Fibroblast of lung (primary cell): Measurements from ENCODE around the gene ALOX12B. TPM values are rescaled to one million over a fixed set of nuclear protein-coding genes. Genes with fewer than 3 reads are reported as not detected.

ENCODE experiments used
- DNase-seq, 2 donors: peaks; one replicate each; pipeline versions ENCODE4 v3.0.0 to v3.0.0-alpha.2; 2010; ENCODE audit warnings: low read depth in 2 of 2
- H2AFZ ChIP-seq: 2 replicates; pipeline ENCODE4 v1.5.1; 2012; ENCODE audit warnings: low read length, control low read depth, inconsistent platforms
- H3K27ac ChIP-seq: 2 replicates; pipeline ENCODE4 v1.5.1; 2011; ENCODE audit warnings: low read length, control low read depth; ENCODE audit not compliant: insufficient read depth
- H3K27me3 ChIP-seq: 2 replicates; pipeline ENCODE4 v1.5.1; 2011; ENCODE audit warnings: mild to moderate bottlenecking, low read length; ENCODE audit not compliant: control insufficient read depth, insufficient read depth
- H3K36me3 ChIP-seq: 2 replicates; pipeline ENCODE4 v1.5.1; 2011; ENCODE audit warnings: low read length; ENCODE audit not compliant: control insufficient read depth, insufficient read depth
- H3K4me1 ChIP-seq: 2 replicates; pipeline ENCODE4 v1.5.1; 2011; ENCODE audit warnings: low read length; ENCODE audit not compliant: control insufficient read depth, insufficient read depth; ENCODE audit errors: extremely low read depth
- H3K4me2 ChIP-seq: 2 replicates; pipeline ENCODE4 v1.5.1; 2011; ENCODE audit warnings: low read length, control low read depth; ENCODE audit not compliant: insufficient read depth; ENCODE audit errors: extremely low read depth
- H3K4me3 ChIP-seq, 4 experiments: fragments of 200-600 bp in 1 of 4; sonication (generic) in 1 of 4; replicated peaks in 1 of 4; 2 replicates each; pipeline ENCODE4 v1.5.1; 2011 to 2016; ENCODE audit warnings: low read length in 4 of 4, low read depth in 3 of 4, mild to moderate bottlenecking in 3 of 4, control low read depth in 2 of 4, inconsistent platforms in 1 of 4, mixed read lengths in 1 of 4; ENCODE audit not compliant: insufficient read depth in 1 of 4; ENCODE audit errors: control extremely low read depth in 1 of 4
- H3K79me2 ChIP-seq: 2 replicates; pipeline ENCODE4 v1.5.1; 2012; ENCODE audit warnings: mild to moderate bottlenecking, low read length, inconsistent platforms; ENCODE audit not compliant: control insufficient read depth, insufficient read depth
- H3K9ac ChIP-seq: 2 replicates; pipeline ENCODE4 v1.5.1; 2011; ENCODE audit warnings: mild to moderate bottlenecking, low read length, control low read depth; ENCODE audit not compliant: insufficient read depth
- H3K9me3 ChIP-seq: 2 replicates; pipeline ENCODE4 v1.5.1; 2012; ENCODE audit warnings: low read depth, low read length; ENCODE audit not compliant: control insufficient read depth, insufficient read depth
- H4K20me1 ChIP-seq: 2 replicates; pipeline ENCODE4 v1.5.1; 2011; ENCODE audit warnings: low read length; ENCODE audit not compliant: control insufficient read depth, insufficient read depth; ENCODE audit errors: extremely low read depth
- EZH2 ChIP-seq: IDR thresholded peaks from 2 replicates; pipeline ENCODE4 v1.5.1; 2012; ENCODE audit warnings: low read length, control low read depth, mild to moderate bottlenecking; ENCODE audit errors: missing control alignments
- polyA plus RNA-seq, 2 donors: library from polyadenylated mRNA; depleted of rRNA in 1 of 2; stranded (reverse) in 1 of 2; unstranded in 1 of 2; fragments of >200 nt; gene quantifications; 2 replicates each; pipeline ENCODE4 v1.2.1, GENCODE V29; 2011 to 2012; ENCODE audit warnings: missing spikeins in 1 of 2
- total RNA-seq: library from RNA; depleted of rRNA; stranded (reverse); fragments of >200 nt; gene quantifications from 2 replicates; pipeline ENCODE4 v1.2.1, GENCODE V29; 2014
- TF ChIP-seq, protein P1 (sequence below), 2 donors: IDR thresholded peaks in 1 of 2; conservative IDR thresholded peaks in 1 of 2; 1 replicate in 1 of 2; 2 replicates in 1 of 2; pipeline ENCODE4 v1.5.1; 2011 to 2012; ENCODE audit warnings: low read length in 2 of 2, control low read depth in 1 of 2, inconsistent platforms in 1 of 2, low read depth in 1 of 2, mild to moderate bottlenecking in 1 of 2

Gene ALOX12B
- total and polyA plus RNA-seq, 2 donors (not counting 1 experiment from before 2014, with no cell fraction given) = not detected

DNA sequence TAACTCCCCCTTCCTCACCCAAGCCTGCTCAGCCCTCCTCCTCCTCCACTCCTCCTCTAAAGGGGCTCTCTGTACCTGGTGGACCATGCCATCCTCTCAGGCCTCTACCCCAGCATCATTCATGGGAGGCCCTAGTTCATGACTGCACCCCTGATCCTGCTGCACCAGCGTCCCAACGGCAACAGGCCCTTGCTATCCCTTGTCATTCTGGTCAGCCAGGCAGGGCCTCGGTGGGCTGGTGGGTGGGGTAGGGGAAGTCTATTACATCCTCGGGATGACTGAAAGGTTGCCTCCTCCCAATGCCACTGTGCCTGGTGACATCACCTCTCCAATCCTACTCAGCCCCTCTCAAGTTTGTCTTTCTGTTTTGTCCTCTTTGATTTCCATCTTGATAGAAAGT lies 19.7 kb downstream of the ALOX12B start:
- Histone ChIP-seq H3K27ac (no peak overlapping the region), H4K20me1 (no peaks in the 10 kb centered on the region), H3K9me3 (no peaks in the 10 kb centered on the region), H3K4me1 (no peaks in the 10 kb centered on the region), H3K4me3 (no peak overlapping the region), H3K4me2 (no peak overlapping the region), H3K27me3 (peaks cover 44% of the 10 kb centered on the region), H3K9ac (no peak overlapping the region), H2AFZ (no peak overlapping the region), H3K36me3 (no peaks in the 10 kb centered on the region), H3K79me2 (no peaks in the 10 kb centered on the region)
- TF ChIP-seq, protein P1, sequence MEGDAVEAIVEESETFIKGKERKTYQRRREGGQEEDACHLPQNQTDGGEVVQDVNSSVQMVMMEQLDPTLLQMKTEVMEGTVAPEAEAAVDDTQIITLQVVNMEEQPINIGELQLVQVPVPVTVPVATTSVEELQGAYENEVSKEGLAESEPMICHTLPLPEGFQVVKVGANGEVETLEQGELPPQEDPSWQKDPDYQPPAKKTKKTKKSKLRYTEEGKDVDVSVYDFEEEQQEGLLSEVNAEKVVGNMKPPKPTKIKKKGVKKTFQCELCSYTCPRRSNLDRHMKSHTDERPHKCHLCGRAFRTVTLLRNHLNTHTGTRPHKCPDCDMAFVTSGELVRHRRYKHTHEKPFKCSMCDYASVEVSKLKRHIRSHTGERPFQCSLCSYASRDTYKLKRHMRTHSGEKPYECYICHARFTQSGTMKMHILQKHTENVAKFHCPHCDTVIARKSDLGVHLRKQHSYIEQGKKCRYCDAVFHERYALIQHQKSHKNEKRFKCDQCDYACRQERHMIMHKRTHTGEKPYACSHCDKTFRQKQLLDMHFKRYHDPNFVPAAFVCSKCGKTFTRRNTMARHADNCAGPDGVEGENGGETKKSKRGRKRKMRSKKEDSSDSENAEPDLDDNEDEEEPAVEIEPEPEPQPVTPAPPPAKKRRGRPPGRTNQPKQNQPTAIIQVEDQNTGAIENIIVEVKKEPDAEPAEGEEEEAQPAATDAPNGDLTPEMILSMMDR (conservative IDR thresholded peaks at IDR 0.05 in 1 of 2, IDR thresholded peaks at IDR 0.05 in 1 of 2; ENCODE audit: low read depth in 1 of 2, low read length in 2 of 2) = no peak
- no peak for TF ChIP-seq EZH2
- DNase-seq = no peak

DNA sequence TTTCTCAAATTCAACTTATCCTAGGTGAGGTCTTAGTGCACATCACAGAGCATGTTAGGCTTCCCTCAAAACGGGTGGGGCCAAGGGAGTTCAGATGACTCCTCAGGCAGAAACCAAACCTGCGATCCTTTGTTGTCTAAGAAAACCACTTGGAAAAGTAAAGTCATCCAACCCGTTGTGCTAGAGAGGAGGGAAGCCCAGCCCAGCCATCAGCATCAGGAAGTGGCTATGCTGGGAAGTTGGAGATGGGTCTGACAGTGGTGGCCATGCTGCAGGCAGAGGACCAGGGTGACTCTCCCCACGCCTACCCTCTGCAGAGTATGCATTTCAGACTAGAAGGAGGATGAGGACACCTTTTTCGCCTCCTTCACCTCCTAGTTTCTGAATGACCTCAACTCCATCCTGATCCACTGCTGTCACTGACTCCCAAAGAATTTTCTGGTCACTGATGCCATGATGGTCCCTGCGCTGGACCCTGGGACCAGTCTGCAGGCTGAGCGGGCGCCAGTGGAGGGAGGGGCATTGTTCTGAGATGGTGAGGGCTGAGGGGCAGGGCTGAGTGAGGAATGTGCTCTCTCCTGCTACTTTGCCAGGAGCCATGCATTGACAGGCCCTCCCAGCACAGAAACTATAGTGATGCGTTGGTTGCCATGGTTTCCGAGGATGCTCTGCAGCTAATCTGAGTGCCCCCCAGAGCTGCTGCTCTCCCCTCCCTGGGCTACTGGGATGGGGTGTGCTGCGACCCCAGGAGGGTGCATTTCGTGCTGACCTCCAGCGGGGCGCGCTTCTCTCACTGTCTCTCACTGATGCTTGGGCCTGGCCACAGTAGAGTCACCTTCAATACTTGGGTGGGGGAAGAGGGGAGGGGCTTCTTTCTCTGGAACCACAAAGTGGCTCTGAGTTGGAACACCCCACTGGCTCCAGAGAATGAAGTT lies 20.4 kb downstream of the ALOX12B start:
- Histone ChIP-seq H2AFZ (no peak overlapping the region), H3K79me2 (no peaks in the 10 kb centered on the region), H3K9ac (no peak overlapping the region), H3K36me3 (no peaks in the 10 kb centered on the region), H4K20me1 (no peaks in the 10 kb centered on the region), H3K27ac (no peak overlapping the region), H3K27me3 (peaks cover 45% of the 10 kb centered on the region), H3K4me3 (no peak overlapping the region), H3K9me3 (no peaks in the 10 kb centered on the region), H3K4me2 (no peak overlapping the region), H3K4me1 (no peaks in the 10 kb centered on the region)
- TF ChIP-seq, protein P1 (conservative IDR thresholded peaks at IDR 0.05 in 1 of 2, IDR thresholded peaks at IDR 0.05 in 1 of 2; ENCODE audit: low read depth in 1 of 2, low read length in 2 of 2) = no peak
- TF ChIP-seq EZH2 = no peak
- DNase-seq = no peak

DNA sequence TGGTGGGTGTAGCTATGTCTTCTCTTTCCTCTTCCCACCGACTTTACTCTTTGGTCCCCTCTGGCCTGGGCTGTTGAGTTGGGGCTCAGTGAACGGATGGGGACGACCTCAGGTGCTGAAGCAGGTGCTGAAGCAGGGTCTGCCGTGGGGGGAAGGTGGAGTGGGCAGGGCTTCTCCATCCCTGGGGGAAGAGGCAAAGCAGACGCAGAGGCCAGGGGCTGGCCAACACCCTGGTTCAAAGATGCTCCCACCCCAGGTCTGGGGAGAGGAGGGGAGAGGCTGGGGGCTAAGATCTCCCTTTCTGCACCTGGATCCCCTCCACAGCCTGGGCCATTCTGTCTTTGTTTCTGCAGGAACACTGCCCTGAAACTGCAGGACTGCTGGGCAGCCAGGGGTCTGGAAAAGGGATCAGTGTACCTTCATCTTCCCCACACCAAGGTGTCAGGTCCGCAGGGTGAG lies 22.9 kb downstream of the ALOX12B start:
- Histone ChIP-seq H3K4me2 (no peak overlapping the region), H3K27ac (no peak overlapping the region), H3K9me3 (no peaks in the 10 kb centered on the region), H3K4me1 (no peaks in the 10 kb centered on the region), H4K20me1 (no peaks in the 10 kb centered on the region), H3K27me3 (peaks cover 52% of the 10 kb centered on the region), H2AFZ (no peak overlapping the region), H3K9ac (no peak overlapping the region), H3K4me3 (no peak overlapping the region), H3K79me2 (no peaks in the 10 kb centered on the region), H3K36me3 (no peaks in the 10 kb centered on the region)
- TF ChIP-seq, protein P1 (conservative IDR thresholded peaks at IDR 0.05 in 1 of 2, IDR thresholded peaks at IDR 0.05 in 1 of 2; ENCODE audit: low read depth in 1 of 2, low read length in 2 of 2) = no peak
- no peak for TF ChIP-seq EZH2
- DNase-seq = no peak
